Upper lobe of left lung (tissue), 4 donors: ENCODE measurements around the gene BATF2.

ENCODE experiments used
- CTCF ChIP-seq, 6 experiments: fragments of 450-650 bp in 4 of 6; fragments of 200-600 bp in 2 of 6; sonication (generic) in 2 of 6; IDR thresholded peaks; one replicate each; pipeline ENCODE4 v1.5.1; 2016 to 2019; ENCODE audit warnings: antibody characterized with exemption in 6 of 6
- POLR2A ChIP-seq, 4 donors: fragments of 450-650 bp; IDR thresholded peaks; one replicate each; pipeline ENCODE4 v1.5.1; 2016 to 2017; ENCODE audit warnings: antibody characterized with exemption in 4 of 4, mild to moderate bottlenecking in 2 of 4

- TF ChIP-seq CTCF (IDR thresholded peaks at IDR 0.05) (no peak), POLR2A (IDR thresholded peaks at IDR 0.05) (no peak)
These were observed 23.1 kb upstream of the BATF2 start for GRCh38 chr11:65019824-65020223.
